Spinal cord (tissue), 10 donors: ENCODE results near the gene NEURL1. TPM values are rescaled to one million over a fixed set of nuclear protein-coding genes. Genes with fewer than 3 reads are reported as not detected.

Experiments used
- DNase-seq, 6 donors: peaks; one replicate each; pipeline versions ENCODE4 v3.0.0 to v3.0.0-alpha.2; 2013 to 2015; ENCODE audit warnings: low spot score in 6 of 6, low read depth in 4 of 6
- H3K27ac ChIP-seq: one replicate; pipeline ENCODE4 v1.5.1; 2013; ENCODE audit warnings: low read depth, low read length, control low read depth
- H3K27me3 ChIP-seq: one replicate; pipeline ENCODE4 v1.6.1; 2013; ENCODE audit warnings: low read length; ENCODE audit not compliant: control insufficient read depth, insufficient read depth
- H3K36me3 ChIP-seq: one replicate; pipeline ENCODE4 v1.6.1; 2013; ENCODE audit warnings: low read length; ENCODE audit not compliant: control insufficient read depth, insufficient read depth
- H3K4me1 ChIP-seq: one replicate; pipeline ENCODE4 v1.6.1; 2013; ENCODE audit warnings: low read length; ENCODE audit not compliant: control insufficient read depth, insufficient read depth
- H3K4me3 ChIP-seq: one replicate; pipeline ENCODE4 v1.5.1; 2013; ENCODE audit warnings: low read depth, low read length, control low read depth
- H3K9me3 ChIP-seq: one replicate; pipeline ENCODE4 v1.6.1; 2013; ENCODE audit warnings: low read length; ENCODE audit not compliant: control insufficient read depth, insufficient read depth
- WGBS: methylation state at CpG from one replicate; pipeline ENCODE4 v1.1.5; 2013; ENCODE audit warnings: missing lambda C conversion rate; ENCODE audit not compliant: insufficient coverage; 5-methylcytosine and 5-hydroxymethylcytosine counted together
- polyA plus RNA-seq, 2 donors: library from polyadenylated mRNA; unstranded; fragments of 120-200 nt; gene quantifications; one replicate each; pipeline ENCODE4 v1.2.1, GENCODE V29; 2013; ENCODE audit not compliant: insufficient read length in 2 of 2
- total RNA-seq, 2 donors: library from RNA; depleted of rRNA in 1 of 2; stranded (reverse); fragments of 120-200 nt in 1 of 2; fragments of >200 nt in 1 of 2; gene quantifications; one replicate each; pipeline versions ENCODE4 v1.2.3 to v1.2.4, GENCODE V29; 2013 to 2014
- donor health status: healthy.

Gene NEURL1
- total and polyA plus RNA-seq, 4 donors, result 7.3 to 34.8 (median 18.2) TPM

- DNase-seq, result no peak
- 77% methylated on average over 5 of the region's 9 CpGs for WGBS
- Histone ChIP-seq H3K27ac (no peak within 1 kb of the TSS), H3K4me3 (no peak within 1 kb of the TSS), H3K4me1 (no peaks in the 10 kb centered on the region), H3K27me3 (no peaks in the 10 kb centered on the region), H3K36me3 (no peaks in the 10 kb centered on the region), H3K9me3 (no peaks in the 10 kb centered on the region)
These were observed 34.8 kb upstream of the NEURL1 start, which contains the start of gene CALHM1 for GRCh38 chr10:103458720-103459119. TSS of gene CALHM1 (minus strand) at chr10:103458900. CDS start at chr10:103458751, 149 bp downstream.

GRCh38 chr10:103459615-103460014 lies 33.9 kb upstream of the NEURL1 start:
- no peak for DNase-seq
- WGBS, result 57% methylated on average over 4 of the region's 4 CpGs
- Histone ChIP-seq H3K27me3 (no peaks in the 10 kb centered on the region), H3K4me3 (no peak overlapping the region), H3K4me1 (no peaks in the 10 kb centered on the region), H3K9me3 (no peaks in the 10 kb centered on the region), H3K27ac (no peak overlapping the region), H3K36me3 (no peaks in the 10 kb centered on the region)

- Histone ChIP-seq H3K9me3 (no peaks in the 10 kb centered on the region), H3K27me3 (no peaks in the 10 kb centered on the region), H3K4me3 (no peak overlapping the region), H3K36me3 (no peaks in the 10 kb centered on the region), H3K27ac (no peak overlapping the region), H3K4me1 (no peaks in the 10 kb centered on the region)
- WGBS, result 97% methylated on average over 4 of the region's 4 CpGs
- DNase-seq, result no peak
These were observed 30.0 kb upstream of the NEURL1 start for GRCh38 chr10:103463499-103463898.

GRCh38 chr10:103465411-103466179 lies 27.9 kb upstream of the NEURL1 start:
- Histone ChIP-seq H3K4me3 (no peak overlapping the region), H3K27me3 (no peaks in the 10 kb centered on the region), H3K4me1 (no peaks in the 10 kb centered on the region), H3K36me3 (no peaks in the 10 kb centered on the region), H3K27ac (no peak overlapping the region), H3K9me3 (no peaks in the 10 kb centered on the region)
- DNase-seq, result no peak
- WGBS, result 90% methylated on average over 9 of the region's 14 CpGs

GRCh38 chr10:103466734-103467133 lies 26.8 kb upstream of the NEURL1 start:
- H3K36me3 ChIP-seq, result no peaks in the 10 kb centered on the region
- no peak overlapping the region for H3K4me3 ChIP-seq
- no peaks in the 10 kb centered on the region for H3K27me3 ChIP-seq
- 71% methylated on average over 3 of the region's 3 CpGs for WGBS
- H3K4me1 ChIP-seq, result no peaks in the 10 kb centered on the region
- H3K9me3 ChIP-seq, result no peaks in the 10 kb centered on the region
- no peak for DNase-seq
- no peak overlapping the region for H3K27ac ChIP-seq

- Histone ChIP-seq H3K27me3 (no peaks in the 10 kb centered on the region), H3K4me3 (no peak overlapping the region), H3K4me1 (no peaks in the 10 kb centered on the region), H3K9me3 (no peaks in the 10 kb centered on the region), H3K36me3 (no peaks in the 10 kb centered on the region), H3K27ac (no peak overlapping the region)
- DNase-seq, result no peak
- 72% methylated on average over 4 of the region's 7 CpGs for WGBS
These were observed 26.1 kb upstream of the NEURL1 start for GRCh38 chr10:103467406-103467805.

GRCh38 chr10:103469201-103469600 lies 24.3 kb upstream of the NEURL1 start:
- Histone ChIP-seq H3K27ac (no peak overlapping the region), H3K36me3 (no peaks in the 10 kb centered on the region), H3K4me3 (no peak overlapping the region), H3K4me1 (no peaks in the 10 kb centered on the region), H3K9me3 (no peaks in the 10 kb centered on the region), H3K27me3 (no peaks in the 10 kb centered on the region)
- no peak for DNase-seq
- 66% methylated on average over 5 of the region's 5 CpGs for WGBS

- no peaks in the 10 kb centered on the region for H3K4me1 ChIP-seq
- H3K27me3 ChIP-seq, result no peaks in the 10 kb centered on the region
- no peak for DNase-seq
- H3K27ac ChIP-seq, result no peak overlapping the region
- WGBS, result 68% methylated on average over 8 of the region's 14 CpGs
- H3K36me3 ChIP-seq, result no peaks in the 10 kb centered on the region
- H3K4me3 ChIP-seq, result no peak overlapping the region
- no peaks in the 10 kb centered on the region for H3K9me3 ChIP-seq
These were observed 22.5 kb upstream of the NEURL1 start for GRCh38 chr10:103470761-103471653.

GRCh38 chr10:103472005-103472404 lies 21.5 kb upstream of the NEURL1 start:
- Histone ChIP-seq H3K27me3 (no peaks in the 10 kb centered on the region), H3K4me1 (no peaks in the 10 kb centered on the region), H3K9me3 (no peaks in the 10 kb centered on the region), H3K27ac (no peak overlapping the region), H3K36me3 (no peaks in the 10 kb centered on the region), H3K4me3 (no peak overlapping the region)
- no peak for DNase-seq
- WGBS, result 100% methylated on average over 2 of the region's 2 CpGs
